ENCODE data around the gene MGAT5B.

MGAT5B gene

DNA sequence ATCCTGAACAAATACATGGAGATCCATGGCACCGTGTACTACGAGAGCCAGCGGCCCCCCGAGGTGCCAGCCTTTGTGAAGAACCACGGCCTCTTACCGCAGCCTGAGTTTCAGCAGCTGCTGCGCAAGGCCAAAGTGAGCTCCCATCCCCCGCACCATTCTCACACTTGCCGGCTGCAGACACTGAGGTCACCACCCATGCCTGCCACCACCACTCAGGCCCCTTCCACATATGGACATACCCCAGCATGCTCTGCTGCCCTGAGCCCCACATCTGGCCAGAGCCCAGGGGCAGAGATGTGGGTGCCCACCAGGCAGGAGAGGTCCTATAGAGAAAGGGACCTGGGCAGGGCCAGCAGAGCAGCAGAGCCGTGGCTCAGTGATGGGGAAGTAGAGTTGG lies 69.8 kb downstream of the MGAT5B start:
- in situ Hi-C loops (cut with MboI; ENCODE audit: low sequenced_read_pairs, unreplicated experiment): no loop called here
- TF ChIP-seq, protein P1, sequence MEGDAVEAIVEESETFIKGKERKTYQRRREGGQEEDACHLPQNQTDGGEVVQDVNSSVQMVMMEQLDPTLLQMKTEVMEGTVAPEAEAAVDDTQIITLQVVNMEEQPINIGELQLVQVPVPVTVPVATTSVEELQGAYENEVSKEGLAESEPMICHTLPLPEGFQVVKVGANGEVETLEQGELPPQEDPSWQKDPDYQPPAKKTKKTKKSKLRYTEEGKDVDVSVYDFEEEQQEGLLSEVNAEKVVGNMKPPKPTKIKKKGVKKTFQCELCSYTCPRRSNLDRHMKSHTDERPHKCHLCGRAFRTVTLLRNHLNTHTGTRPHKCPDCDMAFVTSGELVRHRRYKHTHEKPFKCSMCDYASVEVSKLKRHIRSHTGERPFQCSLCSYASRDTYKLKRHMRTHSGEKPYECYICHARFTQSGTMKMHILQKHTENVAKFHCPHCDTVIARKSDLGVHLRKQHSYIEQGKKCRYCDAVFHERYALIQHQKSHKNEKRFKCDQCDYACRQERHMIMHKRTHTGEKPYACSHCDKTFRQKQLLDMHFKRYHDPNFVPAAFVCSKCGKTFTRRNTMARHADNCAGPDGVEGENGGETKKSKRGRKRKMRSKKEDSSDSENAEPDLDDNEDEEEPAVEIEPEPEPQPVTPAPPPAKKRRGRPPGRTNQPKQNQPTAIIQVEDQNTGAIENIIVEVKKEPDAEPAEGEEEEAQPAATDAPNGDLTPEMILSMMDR (IDR thresholded peaks at IDR 0.05; ENCODE audit: borderline replicate concordance, control extremely low read depth, extremely low read depth, insufficient read depth, missing control alignments): no peak
- DNase-seq (ENCODE audit: low spot score): no peak

GRCh38 chr17:76940295-76940694 lies 72.1 kb downstream of the MGAT5B start:
- in situ Hi-C loops (cut with MboI; ENCODE audit: low sequenced_read_pairs, unreplicated experiment): no loop called here
- no peak for DNase-seq (ENCODE audit: low spot score)
- TF ChIP-seq, protein P1 (IDR thresholded peaks at IDR 0.05; ENCODE audit: borderline replicate concordance, control extremely low read depth, extremely low read depth, insufficient read depth, missing control alignments): no peak

DNA sequence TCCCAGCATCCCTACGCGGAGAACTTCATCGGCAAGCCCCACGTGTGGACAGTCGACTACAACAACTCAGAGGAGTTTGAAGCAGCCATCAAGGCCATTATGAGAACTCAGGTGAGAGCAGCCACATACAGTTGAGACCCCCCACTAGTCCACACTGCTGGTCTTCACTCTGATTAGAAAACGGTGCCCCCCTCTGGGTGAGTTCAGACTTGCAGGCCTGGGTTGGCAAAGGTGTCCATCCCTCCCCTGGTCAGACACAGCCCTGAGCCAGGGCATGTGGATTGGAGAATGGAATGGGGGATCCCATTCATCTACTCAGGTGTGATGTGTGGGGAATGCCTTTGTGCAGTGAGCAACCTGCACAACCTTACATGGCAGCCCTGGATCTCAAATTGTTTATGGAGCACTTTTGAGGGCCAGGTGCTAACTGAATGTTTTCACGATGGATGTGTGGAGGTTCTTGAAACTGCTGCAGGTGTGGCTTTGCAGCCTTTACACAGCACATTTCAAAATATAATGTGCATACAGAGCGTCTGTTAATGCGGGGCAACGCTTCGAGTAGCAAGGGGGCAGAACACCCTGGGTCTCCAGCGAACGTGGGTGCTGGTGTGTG lies 72.6 kb downstream of the MGAT5B start:
- DNase-seq (ENCODE audit: low spot score): no peak
- in situ Hi-C loops (cut with MboI; ENCODE audit: low sequenced_read_pairs, unreplicated experiment): no loop called here
- TF ChIP-seq, protein P1 (IDR thresholded peaks at IDR 0.05; ENCODE audit: borderline replicate concordance, control extremely low read depth, extremely low read depth, insufficient read depth, missing control alignments): no peak

- TF ChIP-seq, protein P1 (IDR thresholded peaks at IDR 0.05; ENCODE audit: borderline replicate concordance, control extremely low read depth, extremely low read depth, insufficient read depth, missing control alignments): no peak
- in situ Hi-C loops (cut with MboI; ENCODE audit: low sequenced_read_pairs, unreplicated experiment): no loop called here
- DNase-seq (ENCODE audit: low spot score): no peak
Observed at GRCh38 chr17:76943202-76943601, 75.0 kb downstream of the MGAT5B start.

GRCh38 chr17:76943781-76944213 lies 75.6 kb downstream of the MGAT5B start:
- no peak for DNase-seq (ENCODE audit: low spot score)
- TF ChIP-seq, protein P1 (IDR thresholded peaks at IDR 0.05; ENCODE audit: borderline replicate concordance, control extremely low read depth, extremely low read depth, insufficient read depth, missing control alignments): no peak
- in situ Hi-C loops (cut with MboI; ENCODE audit: low sequenced_read_pairs, unreplicated experiment): no loop called here

DNA sequence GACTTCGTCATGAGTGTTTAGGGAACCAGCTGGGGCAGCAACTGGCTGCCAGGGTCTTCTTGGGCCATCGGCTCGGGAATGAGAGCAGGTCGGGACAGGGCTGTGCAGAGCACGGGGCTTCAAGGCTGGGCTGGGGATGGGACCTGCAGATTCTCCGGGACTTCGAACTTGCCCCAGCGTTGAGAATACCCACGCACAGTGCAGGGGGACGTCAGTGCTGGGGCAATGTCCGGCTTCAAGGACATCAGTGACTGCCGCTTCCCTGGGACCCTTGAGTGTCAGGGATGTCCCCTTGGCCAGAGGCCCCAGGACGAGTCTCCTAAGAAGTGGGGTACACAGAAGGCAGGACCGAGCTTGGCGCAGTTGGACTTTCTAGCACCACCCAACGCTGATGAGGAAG lies 76.3 kb downstream of the MGAT5B start:
- TF ChIP-seq, protein P1 (IDR thresholded peaks at IDR 0.05; ENCODE audit: borderline replicate concordance, control extremely low read depth, extremely low read depth, insufficient read depth, missing control alignments): no peak
- no peak for DNase-seq (ENCODE audit: low spot score)
- in situ Hi-C loops (cut with MboI; ENCODE audit: low sequenced_read_pairs, unreplicated experiment): no loop called here
